ENCODE results near the gene ARL5A. TPM values are rescaled to one million over a fixed set of nuclear protein-coding genes. Genes with fewer than 3 reads are reported as not detected.

Gene ARL5A
- total RNA-seq, 1 donor from 2014 or later, result 56.0 TPM

- H3K4me1 Mint-ChIP-seq (ENCODE audit: unreplicated experiment), result peaks cover 38% of the 10 kb centered on the region
- DNase-seq (ENCODE audit: extremely low spot score, unreplicated experiment), result no peak
- no peak overlapping the region for H3K27ac Mint-ChIP-seq
- no peak overlapping the region for H3K4me3 Mint-ChIP-seq
- H3K9me3 Mint-ChIP-seq, result no peaks in the 10 kb centered on the region
- TF ChIP-seq CTCF (conservative IDR thresholded peaks at IDR 0.05), result no peak
- no peaks in the 10 kb centered on the region for H3K36me3 Mint-ChIP-seq
- no peaks in the 10 kb centered on the region for H3K27me3 Mint-ChIP-seq
Observed at GRCh38 chr2:151844211-151844896, 16.1 kb upstream of the ARL5A start.

DNA sequence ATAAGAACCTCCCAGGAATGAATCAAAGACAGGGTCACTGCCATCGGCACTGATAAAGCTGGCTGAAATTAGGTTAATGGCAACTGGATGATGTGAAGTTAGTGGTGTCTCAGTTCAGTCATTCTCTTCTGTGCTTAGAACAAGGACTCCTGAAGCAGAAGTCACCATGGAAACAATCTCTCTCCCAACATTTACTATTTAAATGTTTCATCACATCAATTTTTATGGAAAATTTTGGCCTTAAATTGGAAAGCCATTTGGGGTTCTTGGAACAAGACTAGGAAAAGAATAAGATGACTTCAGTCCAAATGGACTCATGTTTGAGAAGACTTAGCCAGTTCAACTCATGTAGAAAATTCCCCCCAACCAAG, 15.5 kb upstream of the ARL5A start:
- no peak for DNase-seq (ENCODE audit: extremely low spot score, unreplicated experiment)
- TF ChIP-seq CTCF (conservative IDR thresholded peaks at IDR 0.05), result no peak
- no peak overlapping the region for H3K27ac Mint-ChIP-seq
- peaks cover 36% of the 10 kb centered on the region for H3K4me1 Mint-ChIP-seq (ENCODE audit: unreplicated experiment)
- H3K9me3 Mint-ChIP-seq, result no peaks in the 10 kb centered on the region
- H3K27me3 Mint-ChIP-seq, result no peaks in the 10 kb centered on the region
- H3K36me3 Mint-ChIP-seq, result no peaks in the 10 kb centered on the region
- H3K4me3 Mint-ChIP-seq, result no peak overlapping the region

DNA sequence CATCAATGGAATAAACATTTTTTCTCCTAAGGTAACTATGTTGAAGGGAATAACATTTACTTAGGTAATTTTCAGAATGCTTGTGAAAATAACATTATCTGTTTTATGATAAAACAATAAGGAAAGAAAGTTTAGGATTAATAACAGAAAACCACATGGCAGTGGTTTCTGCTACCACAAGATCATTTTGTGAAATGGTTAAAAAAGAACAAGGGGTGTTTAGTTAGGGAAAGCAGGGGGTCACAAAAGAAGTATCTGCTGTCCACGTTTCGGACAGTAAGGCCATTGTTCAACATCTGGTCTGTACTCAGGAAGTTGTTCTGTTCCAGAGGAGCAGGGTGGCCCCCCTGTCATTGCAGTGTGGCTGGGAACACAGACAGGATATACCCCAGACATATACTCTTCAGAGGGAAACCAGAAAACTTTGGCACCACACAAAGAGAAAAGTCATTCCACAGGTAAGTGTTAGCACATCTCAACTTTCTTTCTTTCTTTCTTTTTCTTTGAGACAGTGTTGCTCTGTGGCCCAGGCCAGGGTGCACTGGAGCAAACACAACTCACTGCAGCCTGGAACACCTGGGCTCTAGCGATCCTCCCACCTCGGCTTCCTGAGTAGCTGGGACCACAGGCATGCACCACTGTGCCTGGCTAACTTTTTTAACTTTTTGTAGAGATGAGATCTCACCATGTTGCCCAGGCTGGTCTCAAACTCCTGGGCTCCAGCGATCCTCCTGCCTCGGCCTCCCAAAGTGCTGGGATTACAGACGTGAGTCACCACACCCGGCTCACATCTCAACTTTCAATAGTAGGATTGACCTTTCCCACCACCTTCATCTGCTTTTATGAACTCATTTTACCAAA, 14.8 kb upstream of the ARL5A start:
- no peak overlapping the region for H3K27ac Mint-ChIP-seq
- no peak for TF ChIP-seq CTCF (conservative IDR thresholded peaks at IDR 0.05)
- no peak for DNase-seq (ENCODE audit: extremely low spot score, unreplicated experiment)
- no peaks in the 10 kb centered on the region for H3K27me3 Mint-ChIP-seq
- no peak overlapping the region for H3K4me3 Mint-ChIP-seq
- peaks cover 32% of the 10 kb centered on the region for H3K4me1 Mint-ChIP-seq (ENCODE audit: unreplicated experiment)
- H3K9me3 Mint-ChIP-seq, result no peaks in the 10 kb centered on the region
- H3K36me3 Mint-ChIP-seq, result no peaks in the 10 kb centered on the region

DNA sequence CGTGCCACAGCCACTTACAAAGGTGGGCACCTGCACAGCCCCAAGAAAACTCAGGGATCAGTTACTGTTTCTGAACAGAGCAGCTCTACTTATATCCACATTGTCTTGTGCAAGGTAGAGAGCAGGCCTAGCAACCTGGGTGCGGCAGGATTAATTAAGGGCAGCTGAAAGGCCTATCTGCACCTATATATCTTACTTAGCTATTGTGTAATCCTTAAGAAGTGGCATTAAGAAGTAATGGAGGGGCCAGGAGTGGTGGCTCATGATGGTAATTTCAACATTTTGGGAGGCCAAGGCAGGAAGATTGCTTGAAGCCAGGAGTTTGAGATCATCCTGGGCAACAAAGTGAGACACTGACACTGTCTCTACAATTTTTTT, 12.8 kb upstream of the ARL5A start:
- H3K4me1 Mint-ChIP-seq (ENCODE audit: unreplicated experiment), result peaks cover 30% of the 10 kb centered on the region
- H3K36me3 Mint-ChIP-seq, result no peaks in the 10 kb centered on the region
- peak overlapping the region; percentile 12 for H3K4me3 Mint-ChIP-seq
- H3K27ac Mint-ChIP-seq, result peak overlapping the region; percentile 53
- TF ChIP-seq CTCF (conservative IDR thresholded peaks at IDR 0.05), result no peak
- no peak for DNase-seq (ENCODE audit: extremely low spot score, unreplicated experiment)
- H3K9me3 Mint-ChIP-seq, result no peaks in the 10 kb centered on the region
- no peaks in the 10 kb centered on the region for H3K27me3 Mint-ChIP-seq

- Mint-ChIP-seq H3K4me1 (ENCODE audit: unreplicated experiment) (peaks cover 30% of the 10 kb centered on the region), H3K27me3 (no peaks in the 10 kb centered on the region), H3K9me3 (no peaks in the 10 kb centered on the region), H3K4me3 (peak overlapping the region; percentile 12), H3K36me3 (no peaks in the 10 kb centered on the region), H3K27ac (no peak overlapping the region)
- DNase-seq (ENCODE audit: extremely low spot score, unreplicated experiment), result no peak
- no peak for TF ChIP-seq CTCF (conservative IDR thresholded peaks at IDR 0.05)
Observed at GRCh38 chr2:151840216-151841046, 12.2 kb upstream of the ARL5A start.
